IMR-90 (cell line): ENCODE data around the gene RALA. TPM values are rescaled to one million over a fixed set of nuclear protein-coding genes. Genes with fewer than 3 reads are reported as not detected.

Source experiments
- ATAC-seq: fragments of 200-7000 bp; cut with Tn5 transposase; 2 replicates; pipeline ENCODE4 v1.9.1; 2020; ENCODE audit warnings: low read depth, mild to moderate bottlenecking, moderate library complexity
- BruUV-seq: library from RNA; stranded (reverse); fragments of 400-500 nt; replicated peaks from 2 replicates; lab custom pipeline; 2021; lab: Mats Ljungman, UMichigan
- CTCF ChIA-PET: fragments of 300-600 bp; formaldehyde crosslinking; extraction: SDS; loops from one replicate; lab custom pipeline; 2021; ENCODE audit warnings: antibody characterized with exemption; lab: Yijun Ruan, JAX
- POLR2A ChIA-PET: fragments of 300-600 bp; sonication (Branson Sonifier 250); formaldehyde crosslinking; loops from one replicate; lab custom pipeline; 2022; ENCODE audit warnings: antibody characterized with exemption; ENCODE audit not compliant: unreplicated experiment; lab: Charles Lee
- DNase-seq: peaks from one replicate; pipeline ENCODE4 v3.0.0; 2013
- H2AFZ ChIP-seq: replicated peaks from 2 replicates; pipeline ENCODE3; 2013; ENCODE audit warnings: low read length, mild to moderate bottlenecking; ENCODE audit not compliant: poor library complexity
- H2AK5ac ChIP-seq: 2 replicates; pipeline ENCODE4 v1.6.1; 2013; ENCODE audit warnings: low read depth, low read length, inconsistent platforms
- H2AK9ac ChIP-seq: replicated peaks from 2 replicates; pipeline ENCODE3; 2013; ENCODE audit warnings: mild to moderate bottlenecking, low read depth, low read length, moderate library complexity; ENCODE audit not compliant: poor library complexity
- H2BK120ac ChIP-seq: 2 replicates; pipeline ENCODE4 v1.6.1; 2013; ENCODE audit warnings: low read depth, low read length, inconsistent platforms
- H2BK15ac ChIP-seq: 3 replicates; pipeline ENCODE4 v1.6.1; 2013; ENCODE audit warnings: low read depth, low read length, inconsistent platforms
- H2BK20ac ChIP-seq: 2 replicates; pipeline ENCODE4 v1.6.1; 2013; ENCODE audit warnings: low read depth, mild to moderate bottlenecking, inconsistent platforms, low read length, moderate library complexity
- H2BK5ac ChIP-seq: 2 replicates; pipeline ENCODE4 v1.6.1; 2013; ENCODE audit warnings: mild to moderate bottlenecking, low read depth, low read length, inconsistent platforms; ENCODE audit not compliant: poor library complexity, severe bottlenecking
- H3K14ac ChIP-seq: replicated peaks from 2 replicates; pipeline ENCODE4 v1.6.1; 2013; ENCODE audit warnings: low read depth, low read length, inconsistent platforms
- H3K18ac ChIP-seq: 2 replicates; pipeline ENCODE4 v1.6.1; 2013; ENCODE audit warnings: low read depth, low read length, control low read depth
- H3K23ac ChIP-seq: 2 replicates; pipeline ENCODE4 v1.6.1; 2013; ENCODE audit warnings: low read depth, low read length, inconsistent platforms
- H3K27ac ChIP-seq: 2 replicates; pipeline ENCODE4 v1.5.1; 2013; ENCODE audit warnings: mild to moderate bottlenecking, control low read depth, low read length; ENCODE audit not compliant: insufficient read depth
- H3K27me3 ChIP-seq: 2 replicates; pipeline ENCODE4 v1.6.1; 2013; ENCODE audit warnings: low read length; ENCODE audit not compliant: control insufficient read depth, insufficient read depth
- H3K36me3 ChIP-seq: 2 replicates; pipeline ENCODE4 v1.6.1; 2013; ENCODE audit warnings: low read length, mixed read lengths; ENCODE audit not compliant: control insufficient read depth, insufficient read depth
- H3K4ac ChIP-seq: 2 replicates; pipeline ENCODE4 v1.6.1; 2013; ENCODE audit warnings: low read depth, low read length, inconsistent platforms
- H3K4me1 ChIP-seq: 2 replicates; pipeline ENCODE4 v1.6.1; 2013; ENCODE audit warnings: low read length, mixed read lengths; ENCODE audit not compliant: control insufficient read depth, insufficient read depth
- H3K4me2 ChIP-seq: 2 replicates; pipeline ENCODE4 v1.6.1; 2013; ENCODE audit warnings: low read depth, mild to moderate bottlenecking, control low read depth, low read length, moderate library complexity
- H3K4me3 ChIP-seq: 2 replicates; pipeline ENCODE4 v1.5.1; 2013; ENCODE audit warnings: low read depth, mild to moderate bottlenecking, control low read depth, low read length, moderate library complexity; ENCODE audit not compliant: insufficient read depth
- H3K56ac ChIP-seq: 2 replicates; pipeline ENCODE4 v1.6.1; 2013; ENCODE audit warnings: low read length, inconsistent platforms; ENCODE audit not compliant: insufficient read depth; ENCODE audit errors: extremely low read depth
- H3K79me1 ChIP-seq, 2 experiments: 2 replicates each; pipeline ENCODE4 v1.6.1; 2013; ENCODE audit warnings: low read length in 2 of 2, inconsistent platforms in 1 of 2, low read depth in 1 of 2
- H3K9ac ChIP-seq: 2 replicates; pipeline ENCODE4 v1.6.1; 2013; ENCODE audit warnings: low read depth, low read length, control low read depth
- H3K9me1 ChIP-seq: 2 replicates; pipeline ENCODE4 v1.6.1; 2013; ENCODE audit warnings: low read length, inconsistent platforms; ENCODE audit not compliant: insufficient read depth
- H3K9me3 ChIP-seq: 2 replicates; pipeline ENCODE4 v1.6.1; 2013; ENCODE audit warnings: low read length; ENCODE audit not compliant: control insufficient read depth, insufficient read depth
- H4K20me1 ChIP-seq: 2 replicates; pipeline ENCODE4 v1.6.1; 2013; ENCODE audit warnings: low read length, inconsistent platforms; ENCODE audit not compliant: insufficient read depth
- H4K5ac ChIP-seq: 2 replicates; pipeline ENCODE4 v1.6.1; 2013; ENCODE audit warnings: mild to moderate bottlenecking, low read depth, low read length, control low read depth
- H4K8ac ChIP-seq, 2 experiments: 2 replicates each; pipeline ENCODE4 v1.6.1; 2013; ENCODE audit warnings: low read depth in 2 of 2, low read length in 2 of 2, control low read depth in 1 of 2, inconsistent platforms in 1 of 2
- H4K91ac ChIP-seq: 2 replicates; pipeline ENCODE4 v1.6.1; 2013; ENCODE audit warnings: low read depth, low read length, inconsistent platforms; ENCODE audit not compliant: insufficient read depth
- CEBPB ChIP-seq: IDR thresholded peaks from 2 replicates; pipeline ENCODE4 v1.6.1; 2012; ENCODE audit warnings: low read depth, low read length, improper control_type of control experiment
- FOS ChIP-seq: fragments of 150-350 bp; IDR thresholded peaks from 2 replicates; pipeline ENCODE4 v1.6.1; 2016; ENCODE audit warnings: low read depth, low read length
- NFE2L2 ChIP-seq: fragments of 150-350 bp; IDR thresholded peaks from 2 replicates; pipeline ENCODE4 v1.6.1; 2016; ENCODE audit warnings: low read depth, mild to moderate bottlenecking, low read length
- RAD21 ChIP-seq: IDR thresholded peaks from 2 replicates; pipeline ENCODE4 v1.6.1; 2012; ENCODE audit warnings: low read length, improper control_type of control experiment
- SMC3 ChIP-seq: fragments of 150-350 bp; IDR thresholded peaks from 2 replicates; pipeline ENCODE4 v1.6.1; 2016; ENCODE audit warnings: low read depth, mild to moderate bottlenecking, antibody characterized with exemption, low read length, moderate library complexity
- USF2 ChIP-seq: fragments of 150-350 bp; IDR thresholded peaks from 2 replicates; pipeline ENCODE4 v1.6.1; 2017; ENCODE audit warnings: mild to moderate bottlenecking, antibody characterized with exemption, low read length, low read depth
- WGBS, 2 experiments: methylation state at CpG; one replicate each; pipeline versions ENCODE4 v1.1.5 to v1.1.7; 2013; ENCODE audit warnings: missing lambda C conversion rate in 2 of 2; ENCODE audit not compliant: insufficient read length in 1 of 2; ENCODE audit errors: extremely low coverage in 2 of 2; 5-methylcytosine and 5-hydroxymethylcytosine counted together
- dilution Hi-C: fragments of 300-500 bp; cut with HindIII; formaldehyde crosslinking; loops from one replicate; pipeline ENCODE4 v1.14.3; 2018; ENCODE audit warnings: low sequenced_read_pairs; ENCODE audit not compliant: unreplicated experiment
- in situ Hi-C: fragments of 300-500 bp; cut with MboI; formaldehyde crosslinking; loops from 3 replicates; pipeline ENCODE4 v1.14.3; 2019; ENCODE audit warnings: low sequenced_read_pairs, inconsistent platforms, mixed read lengths
- intact Hi-C: fragments of 100-400 bp; cut with micrococcal nuclease; formaldehyde crosslinking; loops from 2 replicates; pipeline ENCODE4 v1.10.0; 2022
- polyA plus RNA-seq, 3 experiments: library from polyadenylated mRNA; depleted of rRNA; stranded (reverse); fragments of >200 nt; gene quantifications; 2 replicates each; pipeline ENCODE4 v1.2.3, GENCODE V29; 2012; ENCODE audit warnings: low replicate concordance in 1 of 3
- total RNA-seq: library from RNA; depleted of rRNA; stranded (reverse); fragments of >200 nt; gene quantifications from 2 replicates; pipeline ENCODE4 v1.2.3, GENCODE V29; 2012
- TF ChIP-seq, protein P1 (sequence below): conservative IDR thresholded peaks from 2 replicates; pipeline ENCODE4 v1.5.1; 2012; ENCODE audit warnings: mild to moderate bottlenecking, low read depth, low read length, improper control_type of control experiment

The RALA gene
- total and polyA plus RNA-seq, 2 of the 4 experiments (the other 2 are of a cell fraction): 7.7 to 20.5 TPM

DNA sequence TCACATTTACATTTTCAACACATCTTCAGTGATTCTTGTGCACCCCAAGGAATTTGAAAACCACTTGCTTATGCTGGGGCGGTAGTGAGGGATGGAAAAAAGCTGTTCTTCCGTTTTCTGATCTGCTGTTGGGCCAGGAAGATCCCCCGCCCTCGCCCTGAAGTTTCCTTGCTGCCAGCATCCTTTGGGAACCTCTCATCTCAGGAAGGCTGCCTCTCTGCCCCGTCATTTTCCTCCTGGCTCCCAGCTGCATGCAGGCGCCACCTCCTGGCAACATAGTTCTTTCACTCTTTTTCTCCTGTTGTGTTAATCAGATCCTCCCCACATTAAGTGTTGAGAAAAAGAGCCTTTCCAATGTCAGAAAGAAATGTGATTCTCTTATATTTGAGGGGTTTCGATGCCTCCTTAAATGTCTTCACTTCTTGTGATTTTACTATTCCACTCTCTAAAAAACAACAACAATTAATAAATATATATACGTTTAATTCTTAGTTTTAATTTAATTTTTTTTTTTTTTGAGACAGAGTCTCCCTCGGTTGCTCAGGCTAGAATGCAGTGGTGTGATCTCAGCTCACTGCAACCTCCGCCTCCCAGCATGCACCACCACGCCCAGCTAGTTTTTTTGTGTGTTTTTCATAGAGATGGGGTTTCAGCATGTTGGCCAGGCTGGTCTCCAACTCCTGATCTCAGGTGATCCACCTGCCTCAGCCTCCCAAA, 122.9 kb downstream of the RALA start:
- no peak overlapping the region for H3K56ac ChIP-seq
- peaks cover 7% of the 10 kb centered on the region for H3K4me1 ChIP-seq
- ChIA-PET POLR2A (interaction anchor here (0.6 to 1.0 kb wide), 2 partner anchors 125 to 166 kb away, joined by 3 read pairs; no protein-coding TSS in a partner anchor), CTCF (interaction anchor here (0.6 to 7.3 kb wide), 8 partner anchors 65 to 166 kb away, joined by 3 to 90 read pairs (median 4); partner anchors contain the start of gene RALA)
- peak overlapping the region; percentile 69 for H2BK20ac ChIP-seq
- BruUV-seq: no TSS peak
- no peaks in the 10 kb centered on the region; the same call in 1 of the 2 replicates for H4K20me1 ChIP-seq
- peaks cover 14 to 52% of the 10 kb centered on the region in 2 experiments; a peak in 2 of 4 replicates for H3K79me1 ChIP-seq
- H2BK120ac ChIP-seq: peak overlapping the region; percentile 83; the same call in 1 of the 2 replicates
- 0 out of 2 replicates have a peak overlapping the region, but pooled peaks have one; percentile 35 for H4K91ac ChIP-seq
- ATAC-seq (peak; percentile 78), DNase-seq (peak; percentile 83)
- H3K36me3 ChIP-seq: no peaks in the 10 kb centered on the region
- H3K4me2 ChIP-seq: no peak overlapping the region
- in situ Hi-C loops (loop anchor here (5.0 to 25.0 kb wide), 2 partner anchors 164 to 909 kb away; no protein-coding TSS in a partner anchor), intact Hi-C loops (loop anchor here (1.0 to 5.0 kb wide), 3 partner anchors 125 to 306 kb away; no protein-coding TSS in a partner anchor), dilution Hi-C loops (no loop called here)
- peak overlapping the region; percentile 54; the same call in 1 of the 2 replicates for H3K4ac ChIP-seq
- peak overlapping the region; percentile 82 for H2AFZ ChIP-seq
- no peak overlapping the region for H3K18ac ChIP-seq
- H3K9me3 ChIP-seq: no peaks in the 10 kb centered on the region
- no peak overlapping the region for H3K9ac ChIP-seq
- WGBS, 2 experiments: no CpG with 5 or more reads among the region's 11 CpGs
- H3K27ac ChIP-seq: no peak overlapping the region
- TF ChIP-seq, protein P1, sequence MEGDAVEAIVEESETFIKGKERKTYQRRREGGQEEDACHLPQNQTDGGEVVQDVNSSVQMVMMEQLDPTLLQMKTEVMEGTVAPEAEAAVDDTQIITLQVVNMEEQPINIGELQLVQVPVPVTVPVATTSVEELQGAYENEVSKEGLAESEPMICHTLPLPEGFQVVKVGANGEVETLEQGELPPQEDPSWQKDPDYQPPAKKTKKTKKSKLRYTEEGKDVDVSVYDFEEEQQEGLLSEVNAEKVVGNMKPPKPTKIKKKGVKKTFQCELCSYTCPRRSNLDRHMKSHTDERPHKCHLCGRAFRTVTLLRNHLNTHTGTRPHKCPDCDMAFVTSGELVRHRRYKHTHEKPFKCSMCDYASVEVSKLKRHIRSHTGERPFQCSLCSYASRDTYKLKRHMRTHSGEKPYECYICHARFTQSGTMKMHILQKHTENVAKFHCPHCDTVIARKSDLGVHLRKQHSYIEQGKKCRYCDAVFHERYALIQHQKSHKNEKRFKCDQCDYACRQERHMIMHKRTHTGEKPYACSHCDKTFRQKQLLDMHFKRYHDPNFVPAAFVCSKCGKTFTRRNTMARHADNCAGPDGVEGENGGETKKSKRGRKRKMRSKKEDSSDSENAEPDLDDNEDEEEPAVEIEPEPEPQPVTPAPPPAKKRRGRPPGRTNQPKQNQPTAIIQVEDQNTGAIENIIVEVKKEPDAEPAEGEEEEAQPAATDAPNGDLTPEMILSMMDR: peak; percentile 90
- no peak for TF ChIP-seq USF2
- TF ChIP-seq NFE2L2: no peak
- TF ChIP-seq CEBPB: no peak
- peak; percentile 95 for TF ChIP-seq RAD21
- no peak for TF ChIP-seq FOS
- TF ChIP-seq SMC3: peak; percentile 97
- no peak overlapping the region for H2BK5ac ChIP-seq
- H2BK15ac ChIP-seq: no peak overlapping the region; the same call in 2 of the 3 replicates
- H3K23ac ChIP-seq: peak overlapping the region; percentile 64; the same call in 1 of the 2 replicates
- peak overlapping the region; percentile 77 for H2AK9ac ChIP-seq
- no peak overlapping the region for H4K5ac ChIP-seq
- H3K14ac ChIP-seq: peak overlapping the region; percentile 88
- no peak overlapping the region; a peak in 1 of 4 replicates for H4K8ac ChIP-seq
- H3K27me3 ChIP-seq: no peaks in the 10 kb centered on the region
- H3K4me3 ChIP-seq: no peak overlapping the region
- peak overlapping the region; percentile 76 for H2AK5ac ChIP-seq
- H3K9me1 ChIP-seq: peaks cover 14% of the 10 kb centered on the region
